T follicular helper cell (primary cell): Measurements from ENCODE around the gene NANOG.
"Not testable (repeated sequence)": the region's sequence is repeated elsewhere in the genome, so short reads cannot be mapped to it uniquely, and the experiment has no call there.

Experiments used
- DNase-seq: peaks from one replicate; pipeline ENCODE4 v3.0.0-alpha.2; 2020; ENCODE audit warnings: low read depth
- total RNA-seq, 2 experiments: gene quantifications; one replicate each; lab custom pipeline; 2026; lab: John Stamatoyannopoulos, UW

The NANOG gene
- 0 reads per million in 2 experiments for total RNA-seq

- not testable (repeated sequence) for DNase-seq
These were observed at the start of gene NANOG for GRCh38 chr12:7788884-7789528. Gene NANOG, plus strand, starts transcription at chr12:7789402. Its CDS starts 213 bp downstream, at chr12:7789615.

GRCh38 chr12:7747246-7747645 is 42.0 kb upstream of the NANOG start, which contains the start of gene CLEC4C:
Gene CLEC4C, minus strand, starts transcription at chr12:7747375. Its CDS starts 27 bp downstream, at chr12:7747348.
- DNase-seq: no peak

- DNase-seq: no peak
These were observed 40.4 kb upstream of the NANOG start for GRCh38 chr12:7748852-7749251.

GRCh38 chr12:7749442-7749841 is 39.8 kb upstream of the NANOG start:
- no peak for DNase-seq

- DNase-seq: no peak
These were observed 38.9 kb upstream of the NANOG start for GRCh38 chr12:7750350-7750749.

GRCh38 chr12:7751394-7751793 is 37.8 kb upstream of the NANOG start:
- DNase-seq: no peak

- not testable (repeated sequence) for DNase-seq
These were observed 37.0 kb upstream of the NANOG start for GRCh38 chr12:7751941-7752922.

GRCh38 chr12:7755668-7756067 is 33.5 kb upstream of the NANOG start:
- not testable (repeated sequence) for DNase-seq

- DNase-seq: no peak
These were observed 32.2 kb upstream of the NANOG start for GRCh38 chr12:7756993-7757392.

GRCh38 chr12:7758766-7759140 is 30.4 kb upstream of the NANOG start:
- no peak for DNase-seq

- DNase-seq: no peak
These were observed 19.2 kb upstream of the NANOG start for GRCh38 chr12:7769999-7770398.

GRCh38 chr12:7781274-7781673 is 7.9 kb upstream of the NANOG start:
- no peak for DNase-seq

GRCh38 chr12:7782055-7782454 is 7.1 kb upstream of the NANOG start:
- no peak for DNase-seq

GRCh38 chr12:7783433-7783832 is 5.8 kb upstream of the NANOG start:
- not testable (repeated sequence) for DNase-seq

- DNase-seq: no peak
These were observed 4.5 kb upstream of the NANOG start for GRCh38 chr12:7784701-7785100.

GRCh38 chr12:7787574-7788293 is 1.5 kb upstream of the NANOG start:
- DNase-seq: no peak

- DNase-seq: no peak
These were observed 925 bp upstream of the NANOG start for GRCh38 chr12:7788294-7788660.

GRCh38 chr12:7793211-7793610 is 4.0 kb downstream of the NANOG start:
- no peak for DNase-seq

- not testable (repeated sequence) for DNase-seq
These were observed 8.1 kb downstream of the NANOG start for GRCh38 chr12:7797269-7797668.

GRCh38 chr12:7797698-7798398 is 8.6 kb downstream of the NANOG start:
- DNase-seq: no peak

GRCh38 chr12:7798750-7799308 is 9.6 kb downstream of the NANOG start:
- DNase-seq: not testable (repeated sequence)
